OCI-LY7 (cell line): ENCODE results near the gene WBP11. TPM values are rescaled to one million over a fixed set of nuclear protein-coding genes. Genes with fewer than 3 reads are reported as not detected.
A peak's percentile ranks its signal among the peaks of the same experiment; 100 is the strongest.

Experiments
- BruUV-seq: library from RNA; stranded (reverse); fragments of 400-500 nt; replicated peaks from 2 replicates; lab custom pipeline; 2021; lab: Mats Ljungman, UMichigan
- CTCF ChIA-PET: fragments of 300-600 bp; sonication (Branson Sonifier 250); formaldehyde crosslinking; loops from one replicate; lab custom pipeline; 2022; ENCODE audit warnings: antibody characterized with exemption; ENCODE audit not compliant: unreplicated experiment; lab: Charles Lee
- POLR2A ChIA-PET: fragments of 300-600 bp; sonication (Branson Sonifier 250); formaldehyde crosslinking; loops from one replicate; lab custom pipeline; 2022; ENCODE audit warnings: antibody characterized with exemption; lab: Charles Lee
- DNase-seq: peaks from one replicate; pipeline ENCODE4 v3.0.0-alpha.2; 2015; ENCODE audit warnings: low spot score
- H2AFZ ChIP-seq: fragments of 200-600 bp; sonication (generic), shearing (Covaris generic); 2 replicates; pipeline ENCODE4 v1.6.1; 2014; ENCODE audit warnings: mild to moderate bottlenecking, antibody characterized with exemption, low read length, moderate library complexity
- H3K27ac ChIP-seq: fragments of 200-600 bp; sonication (generic); 2 replicates; pipeline ENCODE4 v1.5.1; 2014; ENCODE audit warnings: mixed run types, low read depth, mild to moderate bottlenecking, moderate library complexity, low read length, inconsistent platforms; ENCODE audit not compliant: poor library complexity, severe bottlenecking
- H3K36me3 ChIP-seq: fragments of 200-600 bp; sonication (generic); 2 replicates; pipeline ENCODE4 v1.6.1; 2014; ENCODE audit warnings: mild to moderate bottlenecking, antibody characterized with exemption, low read length, moderate library complexity, mixed read lengths; ENCODE audit not compliant: insufficient read depth
- H3K4me1 ChIP-seq: fragments of 200-600 bp; sonication (generic); 2 replicates; pipeline ENCODE4 v1.5.1; 2014; ENCODE audit warnings: mild to moderate bottlenecking, low read length; ENCODE audit not compliant: insufficient read depth, poor library complexity, severe bottlenecking
- H3K4me2 ChIP-seq: fragments of 200-600 bp; sonication (generic); 2 replicates; pipeline ENCODE4 v1.6.1; 2014; ENCODE audit warnings: mild to moderate bottlenecking, low read length
- H3K4me3 ChIP-seq: fragments of 200-600 bp; sonication (generic); 2 replicates; pipeline ENCODE4 v1.5.1; 2014; ENCODE audit warnings: mild to moderate bottlenecking, low read depth, low read length; ENCODE audit not compliant: poor library complexity, severe bottlenecking
- H3K79me2 ChIP-seq: fragments of 200-600 bp; sonication (generic); 2 replicates; pipeline ENCODE4 v1.6.1; 2016; ENCODE audit warnings: low read depth, mild to moderate bottlenecking, low read length, moderate library complexity, mixed read lengths; ENCODE audit not compliant: insufficient read depth
- H3K9me2 ChIP-seq: fragments of 200-600 bp; sonication (generic); 2 replicates; pipeline ENCODE4 v1.6.1; 2016; ENCODE audit warnings: mild to moderate bottlenecking, low read length, mixed read lengths; ENCODE audit not compliant: insufficient read depth
- H3K9me3 ChIP-seq: fragments of 200-600 bp; sonication (generic); 2 replicates; pipeline ENCODE4 v1.6.1; 2014; ENCODE audit warnings: mild to moderate bottlenecking, mixed run types, low read length, mixed read lengths
- H4K20me1 ChIP-seq: fragments of 200-600 bp; sonication (generic); 2 replicates; pipeline ENCODE4 v1.6.1; 2014; ENCODE audit warnings: mild to moderate bottlenecking, antibody characterized with exemption, low read length, moderate library complexity, mixed read lengths; ENCODE audit not compliant: insufficient read depth
- CTCF ChIP-seq: fragments of 200-600 bp; sonication (generic); conservative IDR thresholded peaks from 2 replicates; pipeline ENCODE4 v1.5.1; 2014; ENCODE audit warnings: mild to moderate bottlenecking, antibody characterized with exemption, low read length, moderate library complexity, mixed read lengths
- EZH2phosphoT487 ChIP-seq: fragments of 200-600 bp; sonication (generic); IDR thresholded peaks from 2 replicates; pipeline ENCODE4 v1.6.1; 2018; ENCODE audit warnings: low read depth, borderline replicate concordance, mild to moderate bottlenecking, mixed run types, antibody characterized with exemption, low read length, moderate library complexity, mixed read lengths
- intact Hi-C: fragments of 100-400 bp; cut with micrococcal nuclease; formaldehyde crosslinking; loops from one replicate; pipeline ENCODE4 v1.10.0; 2022; ENCODE audit not compliant: unreplicated experiment
- total RNA-seq, 2 experiments: library from RNA; depleted of rRNA in 1 of 2; stranded (reverse); fragments of >200 nt in 1 of 2; shearing (Covaris generic) in 1 of 2; gene quantifications; 2 replicates each; pipeline ENCODE4 v1.2.3, GENCODE V29; 2014 to 2022

WBP11 gene
- total RNA-seq, 2 experiments from 2014 or later, result 16.5 to 107 TPM

DNA sequence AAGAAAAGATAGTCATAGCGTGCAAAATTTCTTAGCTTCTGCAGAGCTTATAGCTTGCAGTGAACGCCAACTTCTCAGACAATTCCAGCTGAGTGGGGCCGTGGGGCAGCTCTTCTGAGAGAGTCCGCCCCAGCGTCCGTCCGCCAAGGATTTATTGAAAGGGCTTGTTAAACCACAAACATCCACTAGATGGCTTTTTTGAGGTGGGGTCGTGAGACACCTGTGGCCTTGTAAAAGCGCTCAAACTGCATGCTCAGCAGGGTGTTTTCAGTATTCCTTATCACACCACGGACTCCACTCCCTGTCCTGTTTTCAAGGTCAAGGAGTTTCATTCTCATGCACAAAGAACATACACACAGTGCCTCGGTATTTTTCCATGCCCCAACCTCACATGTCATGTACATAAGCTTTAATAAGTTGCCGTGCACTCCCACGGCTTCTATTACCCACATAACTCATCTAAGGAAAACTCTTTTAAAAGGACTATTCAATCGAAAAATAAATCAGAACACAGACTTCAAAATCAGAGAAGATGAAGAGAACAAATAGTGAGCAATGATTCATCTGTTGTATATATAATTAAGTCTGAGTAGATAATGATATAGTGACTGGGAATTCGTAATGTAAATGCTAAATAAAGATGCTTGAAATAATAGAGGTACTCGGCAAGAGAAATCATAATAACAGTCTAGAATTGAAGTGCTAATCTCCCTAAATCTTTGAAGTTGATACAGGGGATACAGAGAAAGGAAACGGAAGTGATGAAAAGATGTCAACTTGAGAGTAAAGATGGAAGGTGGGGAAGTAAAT, 46.7 kb downstream of the WBP11 start:
- intact Hi-C loops, result no loop called here
- BruUV-seq, result no TSS peak
- Histone ChIP-seq H3K4me3 (no peak overlapping the region), H3K27ac (no peak overlapping the region), H3K36me3 (peaks cover 2% of the 10 kb centered on the region; the same call in 1 of the 2 replicates), H3K9me3 (no peaks in the 10 kb centered on the region), H4K20me1 (no peaks in the 10 kb centered on the region), H3K4me2 (no peak overlapping the region), H3K79me2 (no peaks in the 10 kb centered on the region), H3K4me1 (no peaks in the 10 kb centered on the region), H3K9me2 (no peaks in the 10 kb centered on the region), H2AFZ (no peak overlapping the region)
- ChIA-PET POLR2A (interaction anchor here (0.6 to 1.0 kb wide), 2 partner anchors 45 to 559 kb away, joined by 3 read pairs; no protein-coding TSS in a partner anchor), CTCF (no interaction called here)
- no peak for DNase-seq
- TF ChIP-seq CTCF (peak; percentile 67), EZH2phosphoT487 (no peak)

DNA sequence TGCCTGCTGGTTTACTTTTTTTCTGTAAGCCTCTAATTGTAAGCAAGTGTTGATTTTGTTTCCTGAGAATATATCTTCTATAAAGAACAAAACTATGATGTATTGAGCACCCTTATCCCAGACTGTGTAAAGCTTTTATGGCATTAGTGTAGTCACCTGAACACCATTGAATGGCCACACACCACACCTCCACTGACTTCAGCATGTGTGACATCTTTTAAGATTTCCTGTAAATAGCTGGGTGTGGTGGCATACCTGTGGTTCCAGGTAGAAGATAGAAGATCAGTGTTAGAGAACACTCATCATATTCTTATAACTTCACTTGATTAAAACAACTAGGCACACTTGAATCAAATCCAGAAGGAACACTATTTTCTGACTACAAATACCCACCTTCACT, 51.3 kb downstream of the WBP11 start:
- Histone ChIP-seq H3K79me2 (no peaks in the 10 kb centered on the region), H3K36me3 (no peaks in the 10 kb centered on the region), H3K27ac (no peak overlapping the region), H3K4me1 (no peaks in the 10 kb centered on the region), H3K4me2 (no peak overlapping the region), H3K9me3 (no peaks in the 10 kb centered on the region), H3K4me3 (no peak overlapping the region), H4K20me1 (no peaks in the 10 kb centered on the region), H3K9me2 (no peaks in the 10 kb centered on the region), H2AFZ (no peak overlapping the region)
- DNase-seq, result no peak
- BruUV-seq, result no TSS peak
- ChIA-PET POLR2A (no interaction called here), CTCF (no interaction called here)
- TF ChIP-seq EZH2phosphoT487, result no peak
- no peak for TF ChIP-seq CTCF
- intact Hi-C loops, result no loop called here

GRCh38 chr12:14743061-14743460, 60.2 kb downstream of the WBP11 start:
- TF ChIP-seq EZH2phosphoT487, result no peak
- TF ChIP-seq CTCF, result no peak
- intact Hi-C loops, result no loop called here

More at GRCh38 chr12:14743061-14743460, 60.2 kb downstream of the WBP11 start:
- ChIA-PET POLR2A (no interaction called here), CTCF (no interaction called here)
- no peaks in the 10 kb centered on the region; the same call in 1 of the 2 replicates for H3K36me3 ChIP-seq
- no peaks in the 10 kb centered on the region for H3K9me2 ChIP-seq
- no peak overlapping the region for H3K4me3 ChIP-seq
- no peaks in the 10 kb centered on the region for H4K20me1 ChIP-seq
- DNase-seq, result no peak
- H3K27ac ChIP-seq, result no peak overlapping the region
- no peak overlapping the region for H2AFZ ChIP-seq
- no peak overlapping the region for H3K4me2 ChIP-seq
- peaks cover 10% of the 10 kb centered on the region for H3K4me1 ChIP-seq
- peaks cover 23% of the 10 kb centered on the region; the same call in 1 of the 2 replicates for H3K9me3 ChIP-seq
- no peaks in the 10 kb centered on the region for H3K79me2 ChIP-seq
- BruUV-seq, result no TSS peak
